H1 (cell line): ENCODE measurements around the gene CLCNKB. TPM values are rescaled to one million over a fixed set of nuclear protein-coding genes. Genes with fewer than 3 reads are reported as not detected.

ENCODE experiments used
- CTCF ChIA-PET: fragments of 300-600 bp; sonication (Branson Sonifier 250); formaldehyde crosslinking; loops from one replicate; lab custom pipeline; 2021; ENCODE audit not compliant: partially characterized antibody; lab: Charles Lee
- POLR2A ChIA-PET: fragments of 300-600 bp; sonication (Branson Sonifier 250); formaldehyde crosslinking; loops from one replicate; lab custom pipeline; 2021; ENCODE audit warnings: inconsistent platforms; ENCODE audit not compliant: partially characterized antibody; lab: Charles Lee
- DNase-seq, 2 experiments: peaks; one replicate each; pipeline versions ENCODE4 v3.0.0 to v3.0.0-alpha.2; 2010 to 2022; ENCODE audit warnings: low spot score in 2 of 2, low read depth in 1 of 2, mixed read lengths in 1 of 2
- FAIRE-seq: peaks from 2 replicates; lab custom pipeline; 2011; peaks lifted over from hg19 to GRCh38; lab: Jason Lieb, UNC
- H2AFZ ChIP-seq: 2 replicates; pipeline ENCODE4 v1.8.1; 2012; ENCODE audit warnings: low read length, inconsistent platforms
- H2AK5ac ChIP-seq: 2 replicates; pipeline ENCODE4 v1.6.1; 2013; ENCODE audit warnings: low read depth, low read length
- H2BK120ac ChIP-seq: replicated peaks from 2 replicates; pipeline ENCODE3; 2013; ENCODE audit warnings: low read depth, low read length, inconsistent platforms
- H2BK12ac ChIP-seq: 2 replicates; pipeline ENCODE4 v1.6.1; 2013; ENCODE audit warnings: low read depth, low read length
- H2BK15ac ChIP-seq: 2 replicates; pipeline ENCODE4 v1.6.1; 2013; ENCODE audit warnings: low read length
- H2BK20ac ChIP-seq: 2 replicates; pipeline ENCODE4 v1.6.1; 2013; ENCODE audit warnings: low read length
- H2BK5ac ChIP-seq: 2 replicates; pipeline ENCODE4 v1.6.1; 2013; ENCODE audit warnings: low read depth, low read length
- H3K14ac ChIP-seq: 2 replicates; pipeline ENCODE4 v1.6.1; 2013; ENCODE audit warnings: inconsistent platforms; ENCODE audit not compliant: insufficient read length
- H3K18ac ChIP-seq: 2 replicates; pipeline ENCODE4 v1.6.1; 2013; ENCODE audit warnings: low read length; ENCODE audit errors: extremely low read depth
- H3K23ac ChIP-seq: 2 replicates; pipeline ENCODE4 v1.6.1; 2013; ENCODE audit warnings: inconsistent platforms; ENCODE audit not compliant: insufficient read length
- H3K23me2 ChIP-seq: 2 replicates; pipeline ENCODE4 v1.6.1; 2013; ENCODE audit warnings: low read depth, low read length
- H3K27ac ChIP-seq: 2 replicates; pipeline ENCODE4 v1.6.1; 2011; ENCODE audit warnings: low read depth, low read length, inconsistent platforms
- H3K27me3 ChIP-seq, 4 experiments: replicated peaks in 1 of 4; 1 replicate in 1 of 4; 2 replicates in 3 of 4; pipeline versions ENCODE4 v1.6.1 to v1.8.1; 2011 to 2013; ENCODE audit warnings: low read length in 3 of 4, mild to moderate bottlenecking in 3 of 4, inconsistent platforms in 2 of 4, mixed read lengths in 2 of 4, moderate library complexity in 1 of 4; ENCODE audit not compliant: control insufficient read depth in 3 of 4, insufficient read depth in 3 of 4; ENCODE audit errors: extremely low read depth in 1 of 4
- H3K36me3 ChIP-seq, 4 experiments: 2 replicates each; pipeline versions ENCODE4 v1.6.1 to v1.8.1; 2011 to 2013; ENCODE audit warnings: mild to moderate bottlenecking in 4 of 4, low read length in 3 of 4, moderate library complexity in 2 of 4, control low read depth in 1 of 4, inconsistent platforms in 1 of 4; ENCODE audit not compliant: insufficient read depth in 4 of 4, control insufficient read depth in 2 of 4
- H3K4ac ChIP-seq: replicated peaks from 2 replicates; pipeline ENCODE3; 2013; ENCODE audit warnings: low read length, low read depth, mixed read lengths, inconsistent platforms; ENCODE audit not compliant: insufficient read length
- H3K4me1 ChIP-seq, 4 experiments: replicated peaks in 1 of 4; 1 replicate in 1 of 4; 2 replicates in 3 of 4; pipeline versions ENCODE4 v1.6.1 to v1.8.1; 2011 to 2013; ENCODE audit warnings: low read length in 3 of 4, inconsistent platforms in 2 of 4, mixed read lengths in 1 of 4; ENCODE audit not compliant: insufficient read depth in 4 of 4, control insufficient read depth in 3 of 4
- H3K4me2 ChIP-seq, 2 experiments: 2 replicates each; pipeline versions ENCODE4 v1.6.1 to v1.8.1; 2011 to 2013; ENCODE audit warnings: low read depth in 2 of 2, low read length in 2 of 2, control low read depth in 1 of 2, inconsistent platforms in 1 of 2, mild to moderate bottlenecking in 1 of 2; ENCODE audit not compliant: insufficient read depth in 1 of 2
- H3K4me3 ChIP-seq, 4 experiments: fragments of 200-600, 300-600 bp in 1 of 4; sonication (generic), shearing (Covaris generic), sonication (Bioruptor Twin) in 1 of 4; 2 replicates each; pipeline versions ENCODE4 v1.5.1 to v1.8.1; 2011 to 2016; ENCODE audit warnings: low read length in 4 of 4, low read depth in 3 of 4, control low read depth in 2 of 4, inconsistent platforms in 2 of 4, mild to moderate bottlenecking in 2 of 4, mixed read lengths in 1 of 4, moderate library complexity in 1 of 4; ENCODE audit not compliant: insufficient read depth in 2 of 4; ENCODE audit errors: extremely low read depth in 1 of 4
- H3K56ac ChIP-seq: replicated peaks from 2 replicates; pipeline ENCODE3; 2013; ENCODE audit warnings: low read depth, mild to moderate bottlenecking, mixed read lengths, low read length, inconsistent platforms; ENCODE audit not compliant: insufficient read length
- H3K79me1 ChIP-seq: 2 replicates; pipeline ENCODE4 v1.6.1; 2013; ENCODE audit warnings: low read depth, low read length, control low read depth
- H3K79me2 ChIP-seq, 2 experiments: 2 replicates each; pipeline versions ENCODE4 v1.6.1 to v1.8.1; 2012 to 2013; ENCODE audit warnings: low read length in 2 of 2, mild to moderate bottlenecking in 2 of 2, inconsistent platforms in 1 of 2; ENCODE audit not compliant: insufficient read depth in 2 of 2, control insufficient read depth in 1 of 2
- H3K9ac ChIP-seq, 4 experiments: replicated peaks in 1 of 4; 1 replicate in 1 of 4; 2 replicates in 3 of 4; pipeline versions ENCODE4 v1.6.1 to v1.8.1; 2011 to 2013; ENCODE audit warnings: low read depth in 3 of 4, low read length in 3 of 4, control low read depth in 2 of 4, mild to moderate bottlenecking in 2 of 4, moderate library complexity in 2 of 4, inconsistent platforms in 1 of 4; ENCODE audit errors: extremely low read depth in 1 of 4
- H3K9me3 ChIP-seq, 2 experiments: 2 replicates each; pipeline versions ENCODE4 v1.6.1 to v1.8.1; 2012 to 2013; ENCODE audit warnings: mild to moderate bottlenecking in 2 of 2, moderate library complexity in 2 of 2, control low read depth in 1 of 2, inconsistent platforms in 1 of 2, low read depth in 1 of 2, low read length in 1 of 2, mixed read lengths in 1 of 2; ENCODE audit not compliant: insufficient read depth in 2 of 2
- H4K20me1 ChIP-seq, 2 experiments: replicated peaks in 1 of 2; 2 replicates each; pipeline versions ENCODE3 to v1.8.1; 2011 to 2013; ENCODE audit warnings: inconsistent platforms in 2 of 2, low read length in 2 of 2, mild to moderate bottlenecking in 1 of 2; ENCODE audit not compliant: insufficient read depth in 2 of 2, control insufficient read depth in 1 of 2
- H4K5ac ChIP-seq: 2 replicates; pipeline ENCODE4 v1.6.1; 2013; ENCODE audit warnings: low read length, low read depth, mixed read lengths, inconsistent platforms; ENCODE audit not compliant: insufficient read length
- H4K8ac ChIP-seq: 2 replicates; pipeline ENCODE4 v1.8.0; 2013; ENCODE audit warnings: mild to moderate bottlenecking, moderate library complexity, low read length, inconsistent platforms; ENCODE audit not compliant: insufficient read depth; ENCODE audit errors: extremely low read depth
- H4K91ac ChIP-seq: replicated peaks from 2 replicates; pipeline ENCODE3; 2013; ENCODE audit warnings: low read length, mixed read lengths, inconsistent platforms; ENCODE audit not compliant: insufficient read length
- RAD21 ChIP-seq, 2 experiments: IDR thresholded peaks in 1 of 2; conservative IDR thresholded peaks in 1 of 2; 2 replicates each; pipeline ENCODE4 v1.6.1; 2011; ENCODE audit warnings: low read depth in 2 of 2, low read length in 2 of 2, improper control_type of control experiment in 1 of 2, inconsistent platforms in 1 of 2, mild to moderate bottlenecking in 1 of 2, moderate library complexity in 1 of 2
- WGBS, 2 experiments: shearing (Covaris generic) in 1 of 2; methylation state at CpG; one replicate each; pipeline versions ENCODE4 v1.1.6 to v1.1.7; 2013 to 2015; ENCODE audit warnings: low lambda C conversion rate in 2 of 2, mixed read lengths in 2 of 2, inconsistent platforms in 1 of 2, low coverage in 1 of 2, missing lambda C conversion rate in 1 of 2; ENCODE audit not compliant: insufficient replicate concordance in 2 of 2, insufficient coverage in 1 of 2, insufficient read length in 1 of 2; ENCODE audit errors: extremely low coverage in 1 of 2, missing lambda C conversion rate in 1 of 2; 5-methylcytosine and 5-hydroxymethylcytosine counted together
- polyA plus RNA-seq, 7 experiments: library from polyadenylated mRNA; depleted of rRNA in 3 of 7; stranded (reverse) in 5 of 7; unstranded in 2 of 7; fragments of >200 nt in 5 of 7; fragments of 200-250 nt in 2 of 7; gene quantifications; 1 replicate in 5 of 7; 2 replicates in 1 of 7; 4 replicates in 1 of 7; pipeline versions ENCODE4 v1.2.1 to v1.2.3, GENCODE V29; 2011 to 2013; ENCODE audit warnings: missing spikeins in 2 of 7, mixed read lengths in 2 of 7
- total RNA-seq: library from RNA; stranded (reverse); fragmentation: NEBNext Ultra II Directional; extraction: Animal tissue kit (Norgen Biotek cat#: 25700); gene quantifications from 2 replicates; pipeline ENCODE4 v1.2.1, GENCODE V29; 2021

The CLCNKB gene
- total and polyA plus RNA-seq, 2 of the 8 experiments (the other 6 are each of a cell fraction or from before 2014, with no cell fraction given): 1.2 to 3.5 TPM

- no peak overlapping the region for H3K23ac ChIP-seq
- H3K27ac ChIP-seq: no peak overlapping the region
- no peak for FAIRE-seq
- H3K18ac ChIP-seq: no peak overlapping the region
- H3K14ac ChIP-seq: no peak overlapping the region
- ChIA-PET POLR2A (interaction anchor here (0.9 to 1.8 kb wide), 2 partner anchors 14 to 17 kb away, joined by 3 to 8 read pairs; no protein-coding TSS in a partner anchor), CTCF (interaction anchor here (1.2 to 2.7 kb wide), 2 partner anchors 20 to 21 kb away, joined by 4 to 21 read pairs; no protein-coding TSS in a partner anchor)
- no peak overlapping the region for H2AFZ ChIP-seq
- H3K4me2 ChIP-seq: no peak overlapping the region
- H4K8ac ChIP-seq: no peak overlapping the region
- H3K79me1 ChIP-seq: no peaks in the 10 kb centered on the region
- no peaks in the 10 kb centered on the region for H3K79me2 ChIP-seq
- no peaks in the 10 kb centered on the region for H4K20me1 ChIP-seq
- no peak overlapping the region for H4K91ac ChIP-seq
- DNase-seq: no peak
- H3K56ac ChIP-seq: no peak overlapping the region
- H3K4me1 ChIP-seq: peaks cover 0 to 17% (median 9%) of the 10 kb centered on the region in 4 experiments; a peak in 6 of 7 replicates
- H3K27me3 ChIP-seq: peaks cover 0 to 2% (median under 1%) of the 10 kb centered on the region in 4 experiments; a peak in 3 of 7 replicates
- H4K5ac ChIP-seq: no peak overlapping the region
- no peak overlapping the region for H2AK5ac ChIP-seq
- H3K9ac ChIP-seq: no peak overlapping the region
- WGBS, 2 experiments: 80% methylated on average over 1 of the region's 1 CpG; no CpG with 5 or more reads in 1 of the 2 experiments
- no peaks in the 10 kb centered on the region for H3K36me3 ChIP-seq
- H2BK15ac ChIP-seq: no peak overlapping the region
- H2BK20ac ChIP-seq: no peak overlapping the region
- H2BK5ac ChIP-seq: no peak overlapping the region
- H3K4ac ChIP-seq: no peak overlapping the region
- H3K23me2 ChIP-seq: no peaks in the 10 kb centered on the region
- no peak for TF ChIP-seq RAD21 (IDR thresholded peaks at IDR 0.05 in 1 of 2, conservative IDR thresholded peaks at IDR 0.05 in 1 of 2; ENCODE audit: low read depth in 2 of 2, low read length in 2 of 2)
- H3K4me3 ChIP-seq: no peak overlapping the region
- H2BK12ac ChIP-seq: no peak overlapping the region
- H3K9me3 ChIP-seq: no peaks in the 10 kb centered on the region
- no peak overlapping the region for H2BK120ac ChIP-seq
These were observed 14.3 kb upstream of the CLCNKB start for GRCh38 chr1:16029288-16029687.
